HG02852 (cell line): Measurements from ENCODE around the gene HLCS.

Experiments used
- ATAC-seq: cut with Tn5 transposase; IDR thresholded peaks from one replicate; pipeline ENCODE4 v1.9.1; 2021; ENCODE audit warnings: mild to moderate bottlenecking, moderate library complexity; ENCODE audit not compliant: unreplicated experiment

The HLCS gene

GRCh38 chr21:36851121-36851520 is 115.3 kb downstream of the HLCS start:
- ATAC-seq = no peak

- ATAC-seq = no peak
Measured at GRCh38 chr21:36850372-36850771, 116.1 kb downstream of the HLCS start.

- ATAC-seq = no peak
Measured at GRCh38 chr21:36849461-36850105, 116.9 kb downstream of the HLCS start.

- no peak for ATAC-seq
Measured at GRCh38 chr21:36848730-36849274, 117.7 kb downstream of the HLCS start.

GRCh38 chr21:36847189-36847588 is 119.3 kb downstream of the HLCS start:
- no peak for ATAC-seq

- ATAC-seq = no peak
Measured at GRCh38 chr21:36846631-36847030, 119.8 kb downstream of the HLCS start.

- no peak for ATAC-seq
Measured at GRCh38 chr21:36845790-36846189, 120.7 kb downstream of the HLCS start.

- no peak for ATAC-seq
Measured at GRCh38 chr21:36845070-36845469, 121.4 kb downstream of the HLCS start.

GRCh38 chr21:36841866-36842265 is 124.6 kb downstream of the HLCS start:
- no peak for ATAC-seq

GRCh38 chr21:36839735-36840134 is 126.7 kb downstream of the HLCS start:
- no peak for ATAC-seq

GRCh38 chr21:36839123-36839522 is 127.3 kb downstream of the HLCS start:
- ATAC-seq = no peak

GRCh38 chr21:36835383-36835795 is 131.1 kb downstream of the HLCS start:
- ATAC-seq = no peak

- ATAC-seq = no peak
Measured at GRCh38 chr21:36834192-36834591, 132.3 kb downstream of the HLCS start.

GRCh38 chr21:36830100-36830499 is 136.4 kb downstream of the HLCS start:
- ATAC-seq = no peak

- ATAC-seq = no peak
Measured at GRCh38 chr21:36828891-36829515, 137.5 kb downstream of the HLCS start.

- no peak for ATAC-seq
Measured at GRCh38 chr21:36828208-36828607, 138.3 kb downstream of the HLCS start.

GRCh38 chr21:36825658-36826057 is 140.8 kb downstream of the HLCS start:
- ATAC-seq = no peak

- no peak for ATAC-seq
Measured at GRCh38 chr21:36821032-36821299, 145.5 kb downstream of the HLCS start.

GRCh38 chr21:36820176-36821031 is 146.1 kb downstream of the HLCS start:
- no peak for ATAC-seq

- no peak for ATAC-seq
Measured at GRCh38 chr21:36817732-36818450, 148.6 kb downstream of the HLCS start.

GRCh38 chr21:36816561-36817130 is 149.8 kb downstream of the HLCS start:
- no peak for ATAC-seq
